ENCODE results near the gene ATP5MG.
"Not testable (repeated sequence)": the region's sequence is repeated elsewhere in the genome, so short reads cannot be mapped to it uniquely, and the experiment has no call there.

ATP5MG gene, protein sequence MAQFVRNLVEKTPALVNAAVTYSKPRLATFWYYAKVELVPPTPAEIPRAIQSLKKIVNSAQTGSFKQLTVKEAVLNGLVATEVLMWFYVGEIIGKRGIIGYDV

GRCh38 chr11:118401151-118401879 is at the start of gene ATP5MG:
TSS of gene ATP5MG (plus strand) at chr11:118401606. CDS start at chr11:118401666, 60 bp downstream.
- peak; percentile 88 to 89 for DNase-seq (ENCODE audit: low read depth in 2 of 2)

DNA sequence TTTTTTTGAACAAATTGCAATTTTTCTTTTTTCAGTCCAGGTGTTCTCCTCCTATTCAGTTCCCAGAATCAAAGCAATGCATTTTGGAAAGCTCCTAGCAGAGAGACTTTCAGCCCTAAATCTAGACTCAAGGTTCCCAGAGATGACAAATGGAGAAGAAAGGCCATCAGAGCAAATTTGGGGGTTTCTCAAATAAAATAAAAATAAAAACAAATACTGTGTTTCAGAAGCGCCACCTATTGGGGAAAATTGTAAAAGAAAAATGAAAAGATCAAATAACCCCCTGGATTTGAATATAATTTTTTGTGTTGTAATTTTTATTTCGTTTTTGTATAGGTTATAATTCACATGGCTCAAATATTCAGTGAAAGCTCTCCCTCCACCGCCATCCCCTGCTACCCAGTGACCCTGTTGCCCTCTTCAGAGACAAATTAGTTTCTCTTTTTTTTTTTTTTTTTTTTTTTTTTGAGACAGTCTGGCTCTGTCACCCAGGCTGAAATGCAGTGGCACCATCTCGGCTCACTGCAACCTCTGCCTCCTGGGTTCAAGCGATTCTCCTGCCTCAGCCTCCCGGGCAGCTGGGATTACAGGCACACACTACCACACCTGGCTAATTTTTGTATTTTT is 48.2 kb upstream of the ATP5MG start:
- DNase-seq (ENCODE audit: low read depth in 2 of 2) = no peak

- DNase-seq (ENCODE audit: low read depth in 2 of 2) = no peak
Measured at GRCh38 chr11:118358071-118358470, 43.3 kb upstream of the ATP5MG start.

- peak; percentile 97 to 99 for DNase-seq (ENCODE audit: low read depth in 2 of 2)
Measured at GRCh38 chr11:118359295-118359958, 42.0 kb upstream of the ATP5MG start, which contains the start of gene UBE4A. TSS of gene UBE4A (plus strand) at chr11:118359600. CDS start at chr11:118365081, 5,481 bp downstream.

DNA sequence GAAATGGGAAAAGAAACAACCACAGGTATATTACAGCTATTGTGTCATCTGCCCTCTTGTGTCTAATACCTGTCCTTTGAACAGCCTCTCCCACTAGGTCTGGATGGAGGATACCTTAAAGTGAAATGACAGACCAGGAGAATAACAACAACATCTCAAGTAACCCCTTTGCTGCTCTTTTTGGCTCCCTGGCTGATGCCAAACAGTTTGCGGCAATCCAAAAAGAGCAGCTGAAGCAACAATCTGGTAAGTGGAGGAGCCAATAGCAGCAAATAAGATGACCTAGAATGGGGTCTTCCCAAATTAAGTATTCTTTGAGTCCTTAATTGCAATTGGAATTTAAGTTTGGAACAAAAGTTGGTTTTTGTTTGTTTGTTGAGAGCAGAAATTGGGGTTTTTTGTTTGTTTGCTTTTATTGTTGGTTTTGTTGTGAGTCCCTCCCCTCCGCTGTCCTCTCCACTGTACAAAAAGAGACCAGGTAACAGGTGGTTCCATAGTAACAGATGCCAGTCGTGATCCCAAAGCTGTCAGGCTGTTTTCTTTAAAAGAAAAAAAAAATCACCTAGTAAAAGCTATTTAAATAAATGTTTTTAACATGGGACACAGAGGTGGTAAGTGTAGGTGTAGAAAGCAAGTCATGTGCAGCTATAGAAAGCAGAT is 36.3 kb upstream of the ATP5MG start:
- DNase-seq (ENCODE audit: low read depth in 2 of 2) = no peak

- no peak for DNase-seq (ENCODE audit: low read depth in 2 of 2)
Measured at GRCh38 chr11:118366287-118366686, 35.1 kb upstream of the ATP5MG start.

DNA sequence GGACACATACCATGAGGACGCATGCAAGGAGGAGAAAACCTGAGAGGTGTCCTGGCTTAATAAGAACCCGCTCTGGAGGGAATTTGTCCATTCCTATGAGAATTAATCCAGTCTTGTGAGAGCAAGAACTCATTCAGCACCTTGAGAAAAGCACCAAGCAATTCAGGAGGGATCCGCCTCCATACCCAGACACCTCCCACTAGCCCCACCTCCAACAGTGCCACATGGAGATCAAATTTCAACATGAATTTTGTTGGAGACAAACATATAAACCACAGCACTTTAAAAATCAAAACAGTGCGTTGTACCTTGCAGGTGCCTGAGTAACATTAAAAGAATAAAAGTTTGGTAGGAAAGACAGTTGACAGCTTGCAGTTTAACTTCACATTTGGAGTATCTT is 30.6 kb upstream of the ATP5MG start:
- no peak for DNase-seq (ENCODE audit: low read depth in 2 of 2)

DNA sequence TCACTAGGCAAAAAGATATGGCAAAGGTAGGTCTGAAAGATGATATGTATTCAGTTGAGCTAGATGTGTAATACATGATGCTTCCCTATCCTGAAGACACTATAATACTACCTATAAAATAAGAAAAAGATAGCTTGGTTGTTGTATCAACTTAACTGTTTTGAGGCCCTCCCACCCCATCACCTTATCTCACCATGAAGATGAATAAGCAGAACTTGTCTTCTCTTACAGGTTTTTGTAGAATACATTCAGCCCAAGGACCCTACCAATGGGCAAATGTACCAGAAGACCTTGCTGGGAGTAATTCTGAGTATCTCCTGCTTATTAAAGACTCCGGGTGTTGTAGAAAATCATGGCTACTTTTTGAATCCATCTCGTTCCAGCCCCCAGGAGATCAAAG is 28.1 kb upstream of the ATP5MG start:
- DNase-seq (ENCODE audit: low read depth in 2 of 2) = no peak

DNA sequence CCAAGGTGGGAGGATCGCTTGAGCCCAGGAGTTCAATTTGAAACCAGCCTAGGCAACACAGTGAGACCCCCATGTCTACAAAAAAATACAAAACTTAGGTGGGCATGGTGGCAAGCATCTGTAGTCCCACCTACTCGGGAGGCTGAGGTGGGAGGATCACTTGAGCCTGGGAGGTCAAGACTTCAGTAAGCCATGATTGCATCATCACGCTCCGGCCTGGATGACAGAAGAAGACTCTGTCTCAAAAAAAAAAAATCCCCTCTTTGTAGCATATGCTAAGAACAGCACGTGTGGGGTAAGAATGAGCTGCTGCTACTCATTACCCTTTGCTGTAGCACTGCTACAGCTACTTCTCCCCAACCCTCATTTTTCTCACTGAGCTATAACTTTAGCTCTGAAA is 27.5 kb upstream of the ATP5MG start:
- no peak for DNase-seq (ENCODE audit: low read depth in 2 of 2)

GRCh38 chr11:118374729-118375128 is 26.7 kb upstream of the ATP5MG start:
- no peak for DNase-seq (ENCODE audit: low read depth in 2 of 2)

GRCh38 chr11:118375978-118376377 is 25.4 kb upstream of the ATP5MG start:
- DNase-seq (ENCODE audit: low read depth in 2 of 2) = no peak

- no peak for DNase-seq (ENCODE audit: low read depth in 2 of 2)
Measured at GRCh38 chr11:118379497-118379896, 21.9 kb upstream of the ATP5MG start.

DNA sequence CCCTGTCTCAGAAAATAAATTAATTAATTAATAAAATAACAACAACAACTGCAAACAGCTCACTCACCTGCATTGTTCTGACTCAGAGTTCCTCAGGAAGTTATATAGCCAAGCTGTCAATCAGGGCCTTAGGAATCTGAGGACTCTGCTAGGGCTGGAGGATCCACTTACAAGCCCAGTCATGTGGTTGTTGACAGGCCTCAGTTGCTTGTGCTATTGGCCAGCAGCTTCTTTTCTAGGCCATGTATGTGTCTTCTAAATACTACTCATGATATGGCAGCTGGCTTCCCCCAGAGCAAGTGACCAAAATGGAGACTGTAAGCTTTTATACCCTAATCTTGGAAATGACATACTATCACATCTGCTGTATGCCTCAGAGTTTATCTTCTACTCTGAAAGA is 20.8 kb upstream of the ATP5MG start:
- DNase-seq (ENCODE audit: low read depth in 2 of 2) = no peak

- DNase-seq (ENCODE audit: low read depth in 2 of 2) = no peak
Measured at GRCh38 chr11:118382954-118383353, 18.5 kb upstream of the ATP5MG start.

DNA sequence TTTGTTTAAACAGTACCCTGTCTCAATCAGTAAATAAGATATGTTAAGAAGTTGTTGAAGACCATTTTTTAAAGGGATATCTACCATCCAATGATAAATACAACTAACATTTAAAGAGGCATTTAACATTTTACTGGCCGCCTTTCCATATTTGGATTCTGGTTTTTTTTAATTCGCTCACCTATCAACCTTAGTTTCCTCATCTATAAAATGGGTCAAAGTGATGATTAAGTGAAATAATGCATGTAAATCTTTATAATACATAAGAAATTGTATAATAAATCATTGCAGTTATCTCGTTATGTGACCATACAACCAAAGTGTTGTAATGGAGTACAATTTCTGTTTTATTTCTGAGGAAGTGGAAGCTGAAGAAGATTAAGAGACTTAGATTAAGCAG is 17.7 kb upstream of the ATP5MG start:
- DNase-seq (ENCODE audit: low read depth in 2 of 2) = no peak

DNA sequence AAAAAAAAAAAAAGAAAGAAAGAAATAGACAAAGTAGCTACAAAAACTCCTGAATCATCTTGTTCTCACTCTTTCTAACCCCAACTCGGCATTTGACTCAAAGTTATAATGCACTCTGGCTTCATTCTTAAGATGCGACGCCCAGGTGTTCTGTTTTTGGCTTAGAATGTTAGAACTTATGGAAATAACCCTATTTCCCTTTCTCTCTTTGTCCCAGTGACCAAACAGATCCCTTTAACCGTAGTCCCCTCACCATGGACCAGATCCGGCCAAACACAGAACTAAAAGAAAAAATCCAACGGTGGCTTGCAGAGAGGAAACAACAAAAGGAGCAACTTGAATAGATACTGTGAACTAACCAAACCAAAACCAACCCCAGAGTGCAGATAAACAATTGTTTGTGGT is 5.3 kb upstream of the ATP5MG start:
- DNase-seq (ENCODE audit: low read depth in 2 of 2) = no peak

GRCh38 chr11:118397448-118397847 is 4.0 kb upstream of the ATP5MG start:
- no peak for DNase-seq (ENCODE audit: low read depth in 2 of 2)

DNA sequence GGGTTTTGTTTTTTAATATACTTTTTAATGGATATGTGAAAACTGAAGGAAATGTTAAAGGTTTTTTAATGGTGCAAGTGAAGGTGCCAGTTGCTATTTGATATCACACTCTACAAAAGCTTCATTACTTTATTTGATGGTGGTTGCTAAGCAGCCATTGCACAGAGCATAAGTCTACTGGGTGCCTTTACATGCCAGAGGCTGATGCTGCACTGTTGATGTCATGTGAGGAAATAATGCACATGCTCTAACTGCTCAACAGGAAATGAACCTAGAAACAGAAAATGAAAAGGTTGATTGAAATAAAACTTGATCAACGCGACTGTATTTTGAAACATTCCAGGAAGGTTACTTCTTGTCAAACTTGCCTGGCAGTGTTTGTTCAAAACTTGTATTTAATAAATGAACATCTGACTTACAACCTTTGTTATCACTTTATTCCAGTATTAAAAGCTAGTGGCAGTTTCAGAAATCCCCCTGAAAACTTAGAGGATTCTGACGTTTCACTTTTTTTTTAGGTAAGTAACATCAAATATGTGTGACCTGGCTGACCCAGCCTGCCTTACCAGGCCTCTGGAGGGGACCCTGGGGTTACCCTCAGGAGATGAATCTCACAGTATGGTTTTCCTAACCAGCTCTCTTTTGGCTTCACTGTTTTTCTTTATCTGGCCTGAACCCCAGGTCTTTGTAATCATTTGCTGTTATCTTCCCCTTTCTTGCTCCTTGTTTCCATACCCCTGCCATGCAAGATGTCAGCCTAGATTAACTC is 2.4 kb upstream of the ATP5MG start:
- peak in 1 of 2 donors; percentile 31 for DNase-seq (ENCODE audit: low read depth in 2 of 2)

- DNase-seq (ENCODE audit: low read depth in 2 of 2) = no peak
Measured at GRCh38 chr11:118401880-118402590, 629 bp downstream of the ATP5MG start.

DNA sequence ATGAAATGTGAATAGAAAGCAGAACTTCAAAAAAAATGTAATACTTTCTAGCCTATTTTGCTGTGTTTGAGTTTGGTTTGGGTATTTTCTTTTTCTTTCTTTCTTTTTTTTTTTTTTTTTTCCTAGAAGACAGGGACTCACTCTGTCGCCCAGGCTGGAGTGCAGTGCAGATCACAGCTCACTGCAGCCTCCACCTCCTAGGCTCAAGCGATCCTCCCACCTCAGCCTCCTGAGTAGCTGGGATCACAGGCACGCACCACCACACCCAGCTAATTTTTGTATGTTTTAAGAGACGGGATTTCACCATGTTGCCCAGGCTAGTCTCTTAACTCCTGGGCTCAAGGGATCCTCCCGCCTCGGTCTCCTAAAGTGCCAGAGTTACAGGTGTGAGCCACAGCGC is 1.2 kb downstream of the ATP5MG start:
- DNase-seq (ENCODE audit: low read depth in 2 of 2) = not testable (repeated sequence)

All from stimulated activated CD4-positive, alpha-beta T cell treated with anti-CD3 and anti-CD28 coated beads, Interleukin-15, amount 100 ng/mL, for 48 hours (primary cell).